Inflammatory macrophage (primary cell): ENCODE measurements around the gene PIGN.

Source experiments
- DNase-seq, 2 donors: peaks; one replicate each; pipeline ENCODE4 v3.0.0-alpha.2; 2020 to 2022

The PIGN gene

DNA sequence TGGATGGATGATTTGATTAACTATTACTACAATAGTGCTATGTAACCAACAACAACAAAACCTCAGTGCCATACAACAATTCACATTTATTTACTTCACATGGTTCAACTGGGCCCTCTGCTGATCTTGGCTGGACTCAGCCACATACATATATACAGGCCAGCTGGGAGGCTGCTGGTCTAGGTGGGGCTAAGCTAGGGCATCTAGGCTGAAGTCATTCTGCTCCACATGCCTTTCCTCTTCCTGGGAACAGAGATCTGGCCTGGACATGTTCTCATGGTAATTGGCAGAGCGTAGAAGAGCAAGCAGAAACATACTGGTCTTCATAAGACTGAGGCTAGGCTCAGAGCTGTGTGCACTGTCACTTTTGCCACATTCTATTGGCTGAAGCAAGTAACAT lies 191.2 kb downstream of the PIGN start:
- DNase-seq, result no peak

DNA sequence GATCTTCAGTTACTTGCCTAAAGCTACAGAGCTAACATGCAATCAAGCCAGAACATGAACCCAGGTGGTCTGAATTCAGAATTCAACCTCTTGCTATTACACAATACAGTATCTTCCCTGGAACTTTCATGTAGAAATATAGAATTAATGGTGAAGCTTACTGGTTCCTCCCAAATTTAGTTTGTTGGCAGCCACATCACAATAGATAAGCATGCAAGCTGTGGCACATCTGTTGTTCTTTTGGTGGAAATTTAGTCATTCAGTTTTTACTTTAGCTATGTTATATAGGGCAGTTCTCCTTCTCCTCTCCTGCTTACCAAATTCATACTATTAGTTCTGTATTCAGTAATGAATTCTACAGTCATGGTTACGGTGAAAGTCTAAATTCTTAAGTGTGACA lies 193.0 kb downstream of the PIGN start:
- no peak for DNase-seq

DNA sequence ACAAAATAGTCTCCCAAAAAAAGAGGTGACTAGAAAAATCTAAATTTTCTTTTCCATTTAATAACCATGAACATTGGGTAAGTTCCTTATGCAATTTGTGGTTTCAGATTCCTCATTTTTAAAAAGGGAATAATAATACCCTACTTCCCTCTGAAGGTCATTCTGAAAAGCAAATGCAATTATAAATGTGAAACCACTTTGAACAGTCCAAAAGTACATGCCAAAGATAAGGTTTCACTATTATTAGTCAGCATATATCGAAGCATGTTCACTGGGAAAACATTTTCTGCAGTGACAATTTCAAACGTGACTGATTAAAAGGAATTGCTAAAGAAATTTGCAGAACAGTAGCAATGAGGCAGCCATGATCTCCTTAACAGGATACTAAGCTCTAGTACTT lies 193.9 kb downstream of the PIGN start:
- peak; percentile 53 to 92 for DNase-seq

DNA sequence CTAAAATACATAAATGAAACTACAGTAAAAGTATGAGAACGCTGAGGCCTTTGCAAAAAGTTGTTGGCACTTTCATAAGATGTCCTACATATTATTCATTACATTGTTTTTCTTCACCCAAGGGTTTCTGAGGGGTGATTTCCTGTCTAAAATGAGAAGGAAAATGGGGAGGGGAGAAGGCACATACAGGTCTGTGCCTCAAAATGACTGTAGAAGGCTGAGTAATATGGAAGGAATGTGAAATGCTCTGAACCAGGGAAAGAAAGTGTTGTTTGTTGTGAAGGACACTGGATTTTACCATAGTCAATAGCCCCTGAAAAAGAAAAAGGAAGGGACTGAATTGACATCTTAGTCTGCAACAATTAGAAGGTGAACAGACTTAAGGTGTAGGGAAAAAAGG lies 194.6 kb downstream of the PIGN start:
- DNase-seq, result no peak

DNA sequence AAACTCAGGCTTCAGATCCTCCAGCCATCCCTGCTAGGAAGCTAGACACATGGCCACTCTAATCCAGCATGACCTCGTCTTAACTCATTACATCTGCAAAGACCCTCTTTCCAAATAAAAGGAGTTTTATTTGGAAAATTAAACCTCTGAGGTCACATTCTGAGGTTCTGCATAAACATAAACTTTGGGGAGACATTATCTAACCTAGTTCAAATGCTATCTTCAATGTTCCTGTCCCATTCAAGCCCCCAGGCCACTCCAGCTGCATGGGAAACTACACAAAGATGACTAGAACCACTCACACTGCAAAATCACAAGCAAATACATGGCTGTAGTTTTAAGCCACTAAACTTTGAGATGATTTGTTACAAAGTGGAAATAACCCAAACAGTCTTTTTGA lies 195.0 kb downstream of the PIGN start:
- DNase-seq, result no peak

DNA sequence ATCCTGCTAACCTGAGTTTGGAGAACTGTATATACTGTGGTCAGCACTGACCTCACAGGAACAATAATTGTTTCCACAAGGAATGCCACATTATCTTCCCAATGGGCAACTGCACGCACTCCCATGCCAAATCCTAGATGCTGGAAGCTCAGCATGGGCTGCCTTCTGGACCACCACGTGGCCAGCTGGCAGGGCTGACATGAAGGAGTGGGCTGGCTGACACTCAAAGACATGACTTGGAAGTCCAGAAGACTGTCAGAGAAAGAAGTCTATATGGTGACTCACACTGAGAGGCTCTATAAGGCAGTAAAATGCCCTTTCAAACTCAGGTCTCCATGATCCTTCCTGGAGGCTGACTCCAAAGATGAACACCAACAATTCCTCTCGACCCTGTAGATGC lies 195.7 kb downstream of the PIGN start:
- peak in 1 of 2 donors; percentile 15 for DNase-seq
